GM18520 (cell line): Measurements from ENCODE around the gene ZNF41.
"Not testable (repeated sequence)": the region's sequence is repeated elsewhere in the genome, so short reads cannot be mapped to it uniquely, and the experiment has no call there.

Source experiments
- ATAC-seq: cut with Tn5 transposase; IDR thresholded peaks from one replicate; pipeline ENCODE4 v1.9.1; 2021; ENCODE audit not compliant: unreplicated experiment

Gene ZNF41

DNA sequence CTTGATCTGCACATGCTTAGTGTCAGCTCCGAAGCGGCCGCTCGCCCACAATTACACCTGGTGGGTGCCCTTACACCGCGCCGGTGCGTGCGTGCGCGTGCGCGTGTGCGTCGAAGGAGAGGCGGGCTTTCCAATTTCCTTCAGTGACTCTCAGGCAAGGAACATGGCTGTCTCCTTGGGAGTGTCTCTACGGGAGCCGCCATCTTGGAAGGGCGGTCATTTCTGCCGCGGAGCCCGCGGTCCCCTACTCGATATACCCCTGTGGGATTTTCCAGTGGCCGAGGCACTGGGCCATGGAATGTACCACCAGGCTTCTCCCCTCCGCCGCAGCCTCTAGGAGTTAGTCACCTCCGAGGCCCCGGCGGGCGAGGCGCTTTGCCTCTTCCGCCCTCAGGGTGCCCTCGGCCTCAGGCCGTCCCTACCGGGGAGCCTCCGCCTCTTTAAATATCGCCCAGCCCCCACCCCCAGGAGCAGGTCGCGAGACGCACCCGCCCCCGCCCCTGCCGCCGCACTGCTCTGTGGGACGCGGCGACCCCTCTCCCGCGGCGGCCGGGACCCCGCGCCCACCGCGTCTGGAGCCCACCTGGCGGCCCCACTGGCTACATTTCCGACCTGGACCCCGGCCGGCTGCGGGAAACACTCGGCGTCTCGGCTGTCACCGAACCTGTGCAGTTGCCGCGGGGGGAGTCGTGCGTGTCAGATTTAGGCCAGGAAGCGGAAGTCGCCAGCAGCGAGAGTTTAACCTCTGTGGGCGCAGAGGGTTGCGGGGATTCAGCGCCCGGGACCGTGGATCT, at the start of gene ZNF41:
ZNF41 (minus strand) TSS at position 711 of the 794 bp plus-strand sequence. CDS start 15,741 bp downstream, outside the sequence.
- peak; percentile 89 for ATAC-seq

- ATAC-seq: no peak
These were observed 47.0 kb upstream of the ZNF41 start for GRCh38 chrX:47530049-47530448.

DNA sequence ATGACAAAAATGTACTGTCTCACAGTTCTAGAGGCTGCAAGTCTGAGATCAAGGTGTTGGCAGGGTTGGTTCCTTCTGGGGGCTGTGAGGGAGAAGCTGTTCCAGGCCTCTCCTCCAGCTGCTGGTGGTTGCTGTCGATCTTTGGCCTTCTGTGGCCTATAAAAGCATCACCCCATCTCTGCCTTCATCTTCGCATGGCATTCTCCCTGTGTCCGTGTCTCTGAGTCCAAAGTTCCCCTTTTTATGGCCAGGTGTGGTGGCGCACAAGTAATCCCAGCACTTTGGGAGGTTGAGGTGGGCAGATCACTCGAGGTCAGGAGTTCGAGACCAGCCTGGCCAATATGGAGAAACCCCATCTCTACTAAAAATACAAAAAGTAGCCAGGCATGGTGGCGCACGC, 46.5 kb upstream of the ZNF41 start:
- ATAC-seq: no peak

DNA sequence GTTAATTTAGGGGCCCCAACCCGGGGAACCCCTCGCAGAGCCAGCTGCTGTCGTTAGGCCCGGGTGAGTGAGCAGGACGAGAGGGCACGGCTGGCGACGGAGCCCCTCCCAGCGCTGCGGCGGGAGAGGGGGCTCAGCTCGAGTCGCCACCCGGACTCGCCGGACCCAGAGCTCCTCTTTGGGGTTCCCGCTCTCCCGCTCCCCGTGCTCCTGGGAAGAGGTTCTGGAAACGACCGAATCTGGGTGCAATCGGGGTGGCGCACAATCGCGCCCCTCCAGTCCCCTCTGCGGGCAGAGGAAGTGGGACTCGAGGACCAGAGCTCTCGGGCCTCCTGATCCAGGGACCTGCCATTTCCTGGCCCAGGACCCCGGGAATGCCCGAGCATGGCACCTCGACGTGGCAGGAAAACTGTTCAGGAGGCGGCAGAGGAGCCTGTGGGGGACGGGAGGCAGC, 40.7 kb upstream of the ZNF41 start:
- ATAC-seq: no peak

- ATAC-seq: peak; percentile 74
These were observed 40.3 kb upstream of the ZNF41 start for GRCh38 chrX:47523297-47523696.

- no peak for ATAC-seq
These were observed 35.1 kb upstream of the ZNF41 start for GRCh38 chrX:47518144-47518543.

DNA sequence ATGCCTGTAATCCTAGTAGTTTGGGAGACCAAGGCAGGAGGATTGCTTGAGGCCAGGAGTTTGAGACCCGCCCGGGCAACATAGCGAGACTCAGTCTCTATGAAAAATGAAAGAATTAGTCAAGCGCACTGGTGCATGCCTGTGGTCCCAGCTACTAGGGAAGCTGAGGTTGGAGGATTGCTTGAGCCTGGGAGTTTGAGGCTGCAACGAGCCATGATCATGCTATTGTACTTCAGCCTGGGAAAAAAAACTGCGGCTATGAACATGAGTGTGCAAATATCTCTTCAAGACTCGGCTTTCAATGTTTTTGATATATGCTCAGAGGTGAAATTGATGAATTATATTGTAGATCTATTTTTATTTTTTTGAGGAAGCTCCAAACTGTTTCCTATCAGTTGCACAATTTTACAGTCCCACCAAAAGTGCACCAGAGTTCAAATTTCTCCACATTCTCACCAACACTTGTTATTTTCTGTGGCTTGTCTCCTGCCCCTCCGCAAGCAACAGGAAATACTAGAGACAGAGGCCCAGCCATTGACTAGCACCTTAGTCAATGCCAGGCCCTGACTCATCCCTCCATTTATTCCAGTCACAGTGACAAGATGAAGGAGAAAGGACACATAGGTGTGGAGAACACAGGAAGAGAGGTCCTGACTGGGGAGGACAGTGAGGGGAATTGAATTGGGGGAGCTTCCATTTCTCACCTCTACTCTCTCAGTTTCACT, 33.1 kb upstream of the ZNF41 start:
- no peak for ATAC-seq

DNA sequence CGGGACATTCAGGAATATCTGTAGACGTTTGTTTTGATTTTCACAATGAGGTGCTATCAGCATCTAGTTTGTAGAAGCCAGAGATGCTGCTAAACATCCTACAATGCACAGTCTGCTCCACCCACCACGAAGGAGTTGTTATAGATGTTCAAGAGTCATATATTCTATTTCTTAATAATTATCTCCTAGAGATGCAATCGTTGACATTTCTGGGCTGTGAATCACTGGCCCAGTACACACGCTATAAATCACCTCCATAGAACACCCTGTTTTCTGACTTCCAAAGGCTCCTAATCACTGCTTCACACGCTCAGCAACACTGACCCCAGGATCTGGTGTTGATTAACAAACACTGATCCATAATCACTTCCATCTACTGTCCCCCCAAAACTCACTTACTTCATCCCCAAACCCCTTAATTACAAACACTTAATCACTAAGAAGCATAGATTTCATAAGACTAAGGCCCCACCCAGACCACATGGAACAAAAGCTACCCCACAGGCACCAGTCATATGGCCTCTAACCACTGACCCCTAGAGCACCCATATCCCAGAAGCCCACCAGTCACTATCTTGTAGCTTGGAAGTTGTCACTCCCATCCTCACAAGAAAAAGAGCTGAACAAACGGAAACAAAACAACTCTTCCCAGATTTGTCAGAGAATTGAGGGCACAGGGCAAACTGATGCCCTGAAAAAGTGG, 31.7 kb upstream of the ZNF41 start:
- ATAC-seq: no peak

- ATAC-seq: not testable (repeated sequence)
These were observed 30.3 kb upstream of the ZNF41 start for GRCh38 chrX:47513034-47513965.

GRCh38 chrX:47512383-47512782, 29.4 kb upstream of the ZNF41 start:
- not testable (repeated sequence) for ATAC-seq

- ATAC-seq: no peak
These were observed 24.3 kb upstream of the ZNF41 start for GRCh38 chrX:47507153-47507867.

DNA sequence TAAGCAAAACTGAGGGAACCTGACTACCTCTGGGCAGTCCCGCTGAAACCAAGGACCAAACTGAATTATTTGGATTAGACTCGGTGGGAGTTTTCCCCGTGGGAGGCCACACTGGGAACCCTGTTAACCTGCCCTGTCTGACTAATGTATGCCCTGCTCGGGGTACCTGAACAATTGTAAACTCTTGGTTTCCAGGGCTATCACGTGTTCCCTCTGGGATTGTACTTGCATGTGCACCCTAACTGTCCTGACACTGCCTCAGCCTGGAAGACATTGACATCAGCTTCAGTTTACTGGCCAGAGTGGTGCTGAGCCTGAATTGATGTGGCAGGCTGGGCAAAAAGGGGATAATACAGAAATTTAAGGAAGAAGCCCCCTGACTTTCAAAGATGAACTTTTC, 20.1 kb upstream of the ZNF41 start:
- no peak for ATAC-seq

DNA sequence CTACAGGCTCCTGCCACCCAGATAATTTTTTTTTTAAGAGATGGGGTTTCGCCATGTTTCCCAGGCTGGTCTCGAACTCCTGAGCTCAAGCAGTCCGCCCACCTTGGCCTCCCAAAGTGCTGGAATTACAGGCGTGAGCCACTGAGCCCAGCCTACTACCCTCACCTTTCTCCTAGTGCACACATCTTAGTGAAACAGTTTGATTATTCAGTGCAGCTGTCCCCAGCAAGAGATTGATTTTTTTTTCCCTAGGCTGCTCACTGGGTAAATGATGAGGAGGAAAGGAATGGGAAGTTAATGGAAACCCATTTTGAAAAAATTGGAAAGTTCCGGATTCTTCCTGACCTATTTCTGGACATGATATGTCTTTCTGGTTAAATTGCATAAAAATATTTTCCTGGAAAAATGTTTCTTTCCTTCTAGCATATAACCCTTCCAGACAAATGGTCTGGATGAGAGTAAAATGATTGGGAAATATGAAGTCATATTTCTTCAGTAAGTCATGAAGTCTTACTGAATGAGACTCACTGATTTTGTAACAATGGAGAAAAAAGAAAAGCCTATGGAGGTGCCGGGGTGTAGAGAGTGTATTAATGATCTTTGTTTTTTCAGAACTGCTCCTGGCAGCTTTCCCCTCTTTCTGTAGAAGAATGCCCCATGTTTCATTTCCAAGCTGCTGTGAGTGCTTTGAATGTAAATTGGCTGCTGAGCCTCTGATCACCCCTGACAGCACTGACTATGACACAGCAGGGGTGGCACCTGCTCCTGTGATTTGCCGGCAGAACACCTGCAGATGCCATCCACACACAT, 19.5 kb upstream of the ZNF41 start:
- ATAC-seq: no peak

DNA sequence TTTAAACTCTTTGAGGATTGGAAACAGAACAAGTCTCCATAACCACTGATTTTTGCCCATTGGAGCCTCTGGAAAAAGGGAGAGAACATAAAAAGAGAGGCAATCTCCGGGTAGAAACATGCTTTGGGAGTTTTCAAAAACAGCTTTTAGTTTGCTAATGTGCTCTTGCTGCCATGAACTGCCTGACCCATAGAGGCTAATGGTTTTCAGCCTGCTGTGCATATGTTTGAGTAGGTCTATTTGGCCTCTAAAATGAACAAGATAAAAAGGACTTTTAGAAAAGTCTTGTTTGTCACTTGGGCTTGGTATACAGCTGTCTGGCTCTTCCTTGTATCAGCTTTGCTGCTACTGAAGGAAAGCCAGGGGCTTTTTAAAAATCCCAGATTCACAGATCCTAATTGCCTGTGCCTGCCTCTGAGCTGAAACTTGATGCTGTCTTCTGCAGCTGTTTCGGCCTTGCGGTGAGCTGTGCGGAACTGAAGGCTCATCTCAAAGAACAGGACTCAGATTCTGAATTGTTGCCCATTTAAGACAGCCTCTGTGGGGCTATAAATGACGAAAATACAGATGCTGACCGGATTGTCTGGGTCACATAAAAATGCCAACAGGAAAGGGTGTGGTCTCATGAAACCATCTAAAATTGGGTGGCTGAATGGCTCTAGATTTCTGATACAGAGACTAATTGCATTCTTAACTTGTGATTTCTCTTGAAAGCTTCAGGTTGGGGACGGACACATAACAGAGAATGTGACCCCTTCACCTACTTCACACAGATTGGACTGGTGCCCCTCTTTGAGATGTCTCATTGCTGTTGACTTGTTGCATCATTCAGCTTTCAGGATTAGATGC, 18.4 kb upstream of the ZNF41 start:
- no peak for ATAC-seq

GRCh38 chrX:47500554-47500953, 17.5 kb upstream of the ZNF41 start:
- ATAC-seq: no peak

DNA sequence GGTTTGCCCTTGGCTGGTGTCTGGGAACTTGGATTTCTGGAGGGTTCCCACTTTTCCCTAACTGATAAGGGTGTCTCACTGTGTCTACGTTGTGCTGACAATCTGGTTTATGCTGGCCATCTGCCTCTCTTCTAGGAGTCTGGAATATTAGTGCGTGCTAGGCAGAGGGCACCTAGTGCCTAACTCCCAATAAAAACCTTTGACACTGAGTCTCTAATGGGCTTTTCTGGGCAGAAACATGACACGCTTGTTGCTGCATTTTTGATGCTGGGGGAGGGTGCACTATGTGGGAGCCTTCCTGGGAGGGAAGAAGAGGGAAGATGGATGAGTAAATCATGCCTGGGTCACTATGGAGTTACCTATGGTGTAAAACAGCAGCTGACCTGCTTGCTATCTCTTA, 16.3 kb upstream of the ZNF41 start:
- ATAC-seq: no peak

DNA sequence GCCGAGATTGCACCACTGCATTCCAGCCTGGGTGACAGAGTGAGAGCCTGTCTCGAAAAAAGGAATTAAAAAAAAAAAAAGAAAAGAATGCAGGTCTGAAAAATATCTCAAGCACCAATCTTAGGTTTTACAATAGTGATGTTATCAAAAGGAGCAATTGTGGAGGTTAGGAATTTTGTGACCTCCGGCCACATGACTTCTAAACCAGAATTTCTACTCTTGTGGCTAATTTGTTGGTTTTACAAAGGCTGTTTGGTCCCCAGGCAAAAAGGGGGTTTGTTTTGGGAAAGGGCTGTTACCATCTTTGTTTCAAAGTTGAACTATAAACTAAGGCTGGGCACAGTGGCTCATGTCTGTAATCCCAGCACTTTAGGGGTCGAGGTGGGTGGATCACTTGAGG, 15.4 kb upstream of the ZNF41 start:
- no peak for ATAC-seq

DNA sequence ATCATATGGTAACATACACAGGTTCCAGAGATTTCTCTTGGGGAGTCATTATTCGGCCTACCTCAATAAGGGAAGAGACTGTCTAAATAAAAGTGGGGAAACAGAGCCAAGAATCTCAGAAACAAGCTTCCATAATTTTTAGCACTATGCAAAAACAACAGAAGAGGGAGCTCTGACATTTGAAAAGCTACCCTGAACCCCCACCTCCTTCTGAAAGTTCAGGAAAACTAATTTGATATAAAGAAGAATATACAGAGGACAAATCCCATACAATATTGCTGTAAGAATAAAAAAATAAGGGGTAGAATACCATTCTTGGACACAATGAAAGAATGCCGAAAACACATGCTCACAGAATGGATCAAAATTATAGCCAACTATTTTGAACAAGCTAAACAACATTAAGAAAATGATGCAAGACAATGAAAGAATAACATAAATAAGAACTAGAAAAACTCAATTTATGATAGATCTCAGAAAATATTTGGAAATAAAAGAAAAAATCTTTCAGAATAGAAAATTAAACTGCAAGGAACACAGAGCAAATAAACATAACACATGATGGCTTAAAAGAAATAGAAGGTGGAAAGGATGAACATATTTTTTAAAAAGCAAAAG, 14.4 kb upstream of the ZNF41 start:
- ATAC-seq: no peak
